IPS-NIHi7 (cell line): ENCODE results near the gene DNAH9.
A peak's percentile ranks its signal among the peaks of the same experiment; 100 is the strongest.

Experiments used
- DNase-seq: peaks from one replicate; pipeline ENCODE4 v3.0.0; 2012; ENCODE audit warnings: mixed read lengths; ENCODE audit errors: extremely low spot score

DNAH9 gene

GRCh38 chr17:11644265-11645212 lies 46.3 kb downstream of the DNAH9 start:
- DNase-seq, result peak; percentile 84

GRCh38 chr17:11645426-11645825 lies 47.2 kb downstream of the DNAH9 start:
- DNase-seq, result no peak

- no peak for DNase-seq
Measured at GRCh38 chr17:11651089-11651488, 52.8 kb downstream of the DNAH9 start.

- DNase-seq, result peak; percentile 79
Measured at GRCh38 chr17:11668618-11669017, 70.3 kb downstream of the DNAH9 start.

- DNase-seq, result no peak
Measured at GRCh38 chr17:11671126-11671525, 72.9 kb downstream of the DNAH9 start.

- DNase-seq, result no peak
Measured at GRCh38 chr17:11682646-11683045, 84.4 kb downstream of the DNAH9 start.

GRCh38 chr17:11690681-11691080 lies 92.4 kb downstream of the DNAH9 start:
- no peak for DNase-seq

- DNase-seq, result no peak
Measured at GRCh38 chr17:11692688-11693087, 94.4 kb downstream of the DNAH9 start.

GRCh38 chr17:11693284-11693683 lies 95.0 kb downstream of the DNAH9 start:
- DNase-seq, result no peak

- DNase-seq, result no peak
Measured at GRCh38 chr17:11700668-11701067, 102.4 kb downstream of the DNAH9 start.

- DNase-seq, result no peak
Measured at GRCh38 chr17:11701911-11702310, 103.6 kb downstream of the DNAH9 start.

- DNase-seq, result no peak
Measured at GRCh38 chr17:11704041-11704440, 105.8 kb downstream of the DNAH9 start.

GRCh38 chr17:11705111-11705510 lies 106.8 kb downstream of the DNAH9 start:
- DNase-seq, result no peak

GRCh38 chr17:11707586-11707985 lies 109.3 kb downstream of the DNAH9 start:
- DNase-seq, result no peak

GRCh38 chr17:11712456-11712855 lies 114.2 kb downstream of the DNAH9 start:
- no peak for DNase-seq

GRCh38 chr17:11719203-11719602 lies 120.9 kb downstream of the DNAH9 start:
- no peak for DNase-seq

- no peak for DNase-seq
Measured at GRCh38 chr17:11719856-11720255, 121.6 kb downstream of the DNAH9 start.

- no peak for DNase-seq
Measured at GRCh38 chr17:11720816-11721215, 122.5 kb downstream of the DNAH9 start.

GRCh38 chr17:11730747-11731146 lies 132.5 kb downstream of the DNAH9 start:
- no peak for DNase-seq

GRCh38 chr17:11736613-11737312 lies 138.5 kb downstream of the DNAH9 start:
- no peak for DNase-seq

GRCh38 chr17:11737313-11737679 lies 139.0 kb downstream of the DNAH9 start:
- DNase-seq, result no peak

GRCh38 chr17:11738151-11738550 lies 139.9 kb downstream of the DNAH9 start:
- no peak for DNase-seq

- no peak for DNase-seq
Measured at GRCh38 chr17:11739351-11739750, 141.1 kb downstream of the DNAH9 start.
